Liver (tissue), 9 donors: Measurements from ENCODE around the gene CHRNE. TPM values are rescaled to one million over a fixed set of nuclear protein-coding genes. Genes with fewer than 3 reads are reported as not detected.

Experiments
- DNase-seq: peaks from one replicate; pipeline ENCODE4 v3.0.0-alpha.2; 2017; ENCODE audit warnings: low spot score
- H3K27ac ChIP-seq, 2 donors: one replicate each; pipeline ENCODE4 v1.7.0; 2013; ENCODE audit warnings: inconsistent platforms in 2 of 2, low read length in 2 of 2, control low read depth in 1 of 2, low read depth in 1 of 2, mild to moderate bottlenecking in 1 of 2
- H3K27me3 ChIP-seq, 4 donors: one replicate each; pipeline versions ENCODE4 v1.6.1 to v1.7.0; 2013; ENCODE audit warnings: low read length in 3 of 4, inconsistent platforms in 1 of 4, mild to moderate bottlenecking in 1 of 4, moderate library complexity in 1 of 4; ENCODE audit not compliant: control insufficient read depth in 4 of 4, insufficient read depth in 4 of 4
- H3K36me3 ChIP-seq, 4 donors: one replicate each; pipeline versions ENCODE4 v1.6.1 to v1.7.0; 2013; ENCODE audit warnings: low read length in 3 of 4, mild to moderate bottlenecking in 3 of 4, low read depth in 1 of 4, moderate library complexity in 1 of 4; ENCODE audit not compliant: control insufficient read depth in 4 of 4, insufficient read depth in 3 of 4
- H3K4me1 ChIP-seq, 4 donors: one replicate each; pipeline versions ENCODE4 v1.6.1 to v1.7.0; 2013; ENCODE audit warnings: low read length in 3 of 4, mild to moderate bottlenecking in 3 of 4, moderate library complexity in 1 of 4; ENCODE audit not compliant: control insufficient read depth in 4 of 4, insufficient read depth in 4 of 4
- H3K4me3 ChIP-seq, 3 donors: one replicate each; pipeline versions ENCODE4 v1.6.1 to v1.7.0; 2013; ENCODE audit warnings: low read length in 3 of 3, control low read depth in 1 of 3, low read depth in 1 of 3, mild to moderate bottlenecking in 1 of 3
- H3K9ac ChIP-seq, 2 donors: one replicate each; pipeline ENCODE4 v1.7.0; 2013; ENCODE audit warnings: low read length in 2 of 2, mild to moderate bottlenecking in 2 of 2, moderate library complexity in 2 of 2, control low read depth in 1 of 2, low read depth in 1 of 2
- H3K9me3 ChIP-seq, 4 donors: one replicate each; pipeline versions ENCODE4 v1.6.1 to v1.7.0; 2013; ENCODE audit warnings: low read length in 3 of 4; ENCODE audit not compliant: control insufficient read depth in 4 of 4
- ATF3 ChIP-seq: IDR thresholded peaks from 2 replicates; pipeline ENCODE4 v1.6.1; 2016; ENCODE audit warnings: antibody characterized with exemption
- CTCF ChIP-seq: fragments of 150-350 bp; IDR thresholded peaks from 2 replicates; pipeline ENCODE4 v1.5.1; 2017; ENCODE audit warnings: improper control_type of control experiment, low read depth, low read length; ENCODE audit not compliant: missing input control
- EGR1 ChIP-seq, 2 donors: IDR thresholded peaks; 2 replicates each; pipeline ENCODE4 v1.6.1; 2016 to 2018; ENCODE audit warnings: antibody characterized with exemption in 2 of 2, low read depth in 2 of 2
- FOXA1 ChIP-seq: IDR thresholded peaks from 2 replicates; pipeline ENCODE4 v1.6.1; 2016; ENCODE audit warnings: antibody characterized with exemption
- FOXA2 ChIP-seq: IDR thresholded peaks from 2 replicates; pipeline ENCODE4 v1.6.1; 2016; ENCODE audit warnings: antibody characterized with exemption
- GABPA ChIP-seq, 2 donors: IDR thresholded peaks in 1 of 2; conservative IDR thresholded peaks in 1 of 2; 2 replicates each; pipeline ENCODE4 v1.6.1; 2016; ENCODE audit warnings: antibody characterized with exemption in 2 of 2, mild to moderate bottlenecking in 1 of 2, moderate library complexity in 1 of 2
- HNF4A ChIP-seq, 2 donors: conservative IDR thresholded peaks; 2 replicates each; pipeline ENCODE4 v1.6.1; 2016; ENCODE audit warnings: antibody characterized with exemption in 2 of 2, mild to moderate bottlenecking in 2 of 2
- HNF4G ChIP-seq: IDR thresholded peaks from 2 replicates; pipeline ENCODE4 v1.6.1; 2016; ENCODE audit warnings: antibody characterized with exemption
- JUND ChIP-seq, 2 donors: IDR thresholded peaks; 2 replicates each; pipeline ENCODE4 v1.6.1; 2016; ENCODE audit warnings: antibody characterized with exemption in 2 of 2
- MAX ChIP-seq: IDR thresholded peaks from 2 replicates; pipeline ENCODE4 v1.6.1; 2016; ENCODE audit warnings: antibody characterized with exemption
- NR2F2 ChIP-seq: IDR thresholded peaks from 2 replicates; pipeline ENCODE4 v1.6.1; 2016; ENCODE audit warnings: antibody characterized with exemption
- RAD21 ChIP-seq, 2 donors: IDR thresholded peaks; 2 replicates each; pipeline ENCODE4 v1.6.1; 2016; ENCODE audit warnings: antibody characterized with exemption in 2 of 2, mild to moderate bottlenecking in 2 of 2
- RXRA ChIP-seq, 2 donors: IDR thresholded peaks; 2 replicates each; pipeline ENCODE4 v1.6.1; 2017 to 2018; ENCODE audit warnings: antibody characterized with exemption in 2 of 2, mild to moderate bottlenecking in 1 of 2
- SP1 ChIP-seq: IDR thresholded peaks from 2 replicates; pipeline ENCODE4 v1.6.1; 2018; ENCODE audit warnings: antibody characterized with exemption, mild to moderate bottlenecking
- TAF1 ChIP-seq: conservative IDR thresholded peaks from 2 replicates; pipeline ENCODE4 v1.6.1; 2016; ENCODE audit warnings: antibody characterized with exemption, mild to moderate bottlenecking
- YY1 ChIP-seq: IDR thresholded peaks from 2 replicates; pipeline ENCODE4 v1.6.1; 2016; ENCODE audit warnings: antibody characterized with exemption, mild to moderate bottlenecking
- WGBS: extraction: QIAGEN DNeasy Blood & Tissue Kit; methylation state at CpG from one replicate; pipeline ENCODE4 v1.1.7; 2013; 5-methylcytosine and 5-hydroxymethylcytosine counted together
- polyA plus RNA-seq, 2 donors: library from polyadenylated mRNA; stranded (reverse) in 1 of 2; unstranded in 1 of 2; fragments of 200-250 nt in 1 of 2; fragments of >200 nt in 1 of 2; fragmentation: Nextera tagmentation in 1 of 2; extraction: Ambion mirVana in 1 of 2; gene quantifications; one replicate each; pipeline versions ENCODE4 v1.2.1 to v1.2.3, GENCODE V29; 2013 to 2015
- total RNA-seq, 2 donors: library from RNA; depleted of rRNA; stranded (reverse); fragments of >200 nt; gene quantifications; one replicate each; pipeline ENCODE4 v1.2.3, GENCODE V29; 2014
- TF ChIP-seq, protein P1 (sequence below): IDR thresholded peaks from 2 replicates; pipeline ENCODE4 v1.6.1; 2016; ENCODE audit warnings: antibody characterized with exemption
- TF ChIP-seq, protein P2 (sequence below): IDR thresholded peaks from 2 replicates; pipeline ENCODE4 v1.6.1; 2016; ENCODE audit warnings: antibody characterized with exemption, mild to moderate bottlenecking
- donor health status: healthy.
- donor health status: healthy.
- donor health status: healthy.
- donor health status: healthy.
- donor health status: healthy.

CHRNE gene
- total and polyA plus RNA-seq, 4 donors: 0.19 to 3.1 (median 0.65) TPM

DNA sequence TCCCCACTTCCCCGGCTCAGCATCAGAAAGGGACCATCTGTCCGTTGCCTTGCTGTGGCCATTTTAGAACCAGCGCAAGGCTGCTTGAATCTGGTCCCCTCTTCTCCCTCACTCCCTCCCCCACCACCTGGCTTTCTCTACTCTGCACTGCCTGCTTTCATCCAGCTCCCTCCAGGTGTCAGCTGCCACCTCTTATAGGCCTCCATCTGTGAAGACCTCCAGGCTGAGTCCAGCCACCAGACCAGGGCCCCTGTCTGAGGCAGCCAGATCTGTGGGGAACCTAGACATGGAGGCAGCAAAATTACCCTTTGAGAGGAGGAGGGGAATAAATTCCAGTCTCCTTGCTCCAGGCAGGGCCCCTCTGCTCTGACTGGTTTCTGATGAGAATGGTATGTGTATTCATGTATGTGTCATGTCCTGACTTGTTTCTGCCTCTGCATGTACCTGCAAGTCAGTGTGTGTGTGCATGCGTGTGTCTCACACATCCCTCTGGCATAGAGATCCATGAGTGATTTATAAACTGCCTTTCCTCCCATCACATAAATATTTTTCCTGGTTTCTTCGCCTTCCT is 48.7 kb downstream of the CHRNE start (continued):
- TF ChIP-seq, protein P1, sequence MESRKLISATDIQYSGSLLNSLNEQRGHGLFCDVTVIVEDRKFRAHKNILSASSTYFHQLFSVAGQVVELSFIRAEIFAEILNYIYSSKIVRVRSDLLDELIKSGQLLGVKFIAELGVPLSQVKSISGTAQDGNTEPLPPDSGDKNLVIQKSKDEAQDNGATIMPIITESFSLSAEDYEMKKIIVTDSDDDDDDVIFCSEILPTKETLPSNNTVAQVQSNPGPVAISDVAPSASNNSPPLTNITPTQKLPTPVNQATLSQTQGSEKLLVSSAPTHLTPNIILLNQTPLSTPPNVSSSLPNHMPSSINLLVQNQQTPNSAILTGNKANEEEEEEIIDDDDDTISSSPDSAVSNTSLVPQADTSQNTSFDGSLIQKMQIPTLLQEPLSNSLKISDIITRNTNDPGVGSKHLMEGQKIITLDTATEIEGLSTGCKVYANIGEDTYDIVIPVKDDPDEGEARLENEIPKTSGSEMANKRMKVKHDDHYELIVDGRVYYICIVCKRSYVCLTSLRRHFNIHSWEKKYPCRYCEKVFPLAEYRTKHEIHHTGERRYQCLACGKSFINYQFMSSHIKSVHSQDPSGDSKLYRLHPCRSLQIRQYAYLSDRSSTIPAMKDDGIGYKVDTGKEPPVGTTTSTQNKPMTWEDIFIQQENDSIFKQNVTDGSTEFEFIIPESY: no peak
- TF ChIP-seq EGR1 (IDR thresholded peaks at IDR 0.05; ENCODE audit: low read depth in 2 of 2): no peak
- TF ChIP-seq TAF1: no peak
- TF ChIP-seq, protein P2, sequence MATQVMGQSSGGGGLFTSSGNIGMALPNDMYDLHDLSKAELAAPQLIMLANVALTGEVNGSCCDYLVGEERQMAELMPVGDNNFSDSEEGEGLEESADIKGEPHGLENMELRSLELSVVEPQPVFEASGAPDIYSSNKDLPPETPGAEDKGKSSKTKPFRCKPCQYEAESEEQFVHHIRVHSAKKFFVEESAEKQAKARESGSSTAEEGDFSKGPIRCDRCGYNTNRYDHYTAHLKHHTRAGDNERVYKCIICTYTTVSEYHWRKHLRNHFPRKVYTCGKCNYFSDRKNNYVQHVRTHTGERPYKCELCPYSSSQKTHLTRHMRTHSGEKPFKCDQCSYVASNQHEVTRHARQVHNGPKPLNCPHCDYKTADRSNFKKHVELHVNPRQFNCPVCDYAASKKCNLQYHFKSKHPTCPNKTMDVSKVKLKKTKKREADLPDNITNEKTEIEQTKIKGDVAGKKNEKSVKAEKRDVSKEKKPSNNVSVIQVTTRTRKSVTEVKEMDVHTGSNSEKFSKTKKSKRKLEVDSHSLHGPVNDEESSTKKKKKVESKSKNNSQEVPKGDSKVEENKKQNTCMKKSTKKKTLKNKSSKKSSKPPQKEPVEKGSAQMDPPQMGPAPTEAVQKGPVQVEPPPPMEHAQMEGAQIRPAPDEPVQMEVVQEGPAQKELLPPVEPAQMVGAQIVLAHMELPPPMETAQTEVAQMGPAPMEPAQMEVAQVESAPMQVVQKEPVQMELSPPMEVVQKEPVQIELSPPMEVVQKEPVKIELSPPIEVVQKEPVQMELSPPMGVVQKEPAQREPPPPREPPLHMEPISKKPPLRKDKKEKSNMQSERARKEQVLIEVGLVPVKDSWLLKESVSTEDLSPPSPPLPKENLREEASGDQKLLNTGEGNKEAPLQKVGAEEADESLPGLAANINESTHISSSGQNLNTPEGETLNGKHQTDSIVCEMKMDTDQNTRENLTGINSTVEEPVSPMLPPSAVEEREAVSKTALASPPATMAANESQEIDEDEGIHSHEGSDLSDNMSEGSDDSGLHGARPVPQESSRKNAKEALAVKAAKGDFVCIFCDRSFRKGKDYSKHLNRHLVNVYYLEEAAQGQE: no peak
- no peak for TF ChIP-seq SP1

- Histone ChIP-seq H3K9me3 (no peaks in the 10 kb centered on the region), H3K4me1 (peaks cover 0 to 1% (median 0%) of the 10 kb centered on the region in 4 donors), H3K27me3 (no peaks in the 10 kb centered on the region), H3K4me3 (no peak overlapping the region), H3K9ac (no peak overlapping the region), H3K36me3 (peaks cover 0 to 2% (median 0%) of the 10 kb centered on the region in 4 donors), H3K27ac (no peak overlapping the region)
- TF ChIP-seq SP1 (no peak), TAF1 (no peak), EGR1 (IDR thresholded peaks at IDR 0.05; ENCODE audit: low read depth in 2 of 2) (no peak), CTCF (no peak), ATF3 (no peak), RAD21 (IDR thresholded peaks at IDR 0.05) (no peak), RXRA (IDR thresholded peaks at IDR 0.05) (no peak), YY1 (no peak), FOXA1 (no peak), HNF4G (no peak), NR2F2 (no peak), MAX (no peak), FOXA2 (no peak), GABPA (IDR thresholded peaks at IDR 0.05 in 1 of 2, conservative IDR thresholded peaks at IDR 0.05 in 1 of 2) (no peak), HNF4A (conservative IDR thresholded peaks at IDR 0.05) (no peak), JUND (IDR thresholded peaks at IDR 0.05) (no peak)
- TF ChIP-seq, protein P2: no peak
- TF ChIP-seq, protein P1: no peak
- WGBS: 92% methylated on average over 2 of the region's 2 CpGs
- DNase-seq: no peak
These were observed 49.7 kb downstream of the CHRNE start for GRCh38 chr17:4853208-4853671.
